K562 (cell line): Measurements from ENCODE around the gene POU2F3. TPM values are rescaled to one million over a fixed set of nuclear protein-coding genes. Genes with fewer than 3 reads are reported as not detected.

Experiments used
- CHCHD3 ChIP-seq: fragments of 250-450 bp; sonication (Bioruptor Pico); IDR thresholded peaks from 2 replicates; pipeline ENCODE4 v2.1.2; 2022; ENCODE audit warnings: mild to moderate bottlenecking
- ETS1 ChIP-seq: conservative IDR thresholded peaks from 2 replicates; pipeline ENCODE4 v1.6.1; 2011; ENCODE audit warnings: low read depth, mild to moderate bottlenecking, low read length; ENCODE audit not compliant: control insufficient read depth
- FOXP4 ChIP-seq: sonication (generic); formaldehyde crosslinking; IDR thresholded peaks from 2 replicates; pipeline ENCODE4 v1.8.0; 2022; ENCODE audit warnings: mild to moderate bottlenecking, missing genetic modification reagents, borderline replicate concordance
- IRF9 ChIP-seq: fragments of 450-650 bp; IDR thresholded peaks from 2 replicates; pipeline ENCODE4 v1.6.1; 2016; ENCODE audit warnings: missing biosample characterization, missing genetic modification characterization
- NR3C1 ChIP-seq: sonication (generic); formaldehyde crosslinking; IDR thresholded peaks from 2 replicates; pipeline ENCODE4 v1.8.1; 2022; ENCODE audit warnings: missing genetic modification reagents
- PPARD ChIP-seq: fragments of 250-450 bp; sonication (Bioruptor Pico); IDR thresholded peaks from 2 replicates; pipeline ENCODE4 v1.8.0; 2022; ENCODE audit warnings: inconsistent platforms, mild to moderate bottlenecking, moderate library complexity
- RNF2 ChIP-seq: sonication (generic); IDR thresholded peaks from 2 replicates; pipeline ENCODE4 v1.6.1; 2016
- SIN3A ChIP-seq, 2 experiments: fragments of 150-350 bp in 1 of 2; IDR thresholded peaks; 2 replicates each; pipeline ENCODE4 v1.6.1; 2011 to 2016; ENCODE audit warnings: borderline replicate concordance in 2 of 2, low read depth in 2 of 2, low read length in 2 of 2, mild to moderate bottlenecking in 2 of 2, moderate library complexity in 2 of 2; ENCODE audit not compliant: control insufficient read depth in 1 of 2
- THAP7 ChIP-seq: fragments of 250-450 bp; sonication (Bioruptor Pico); IDR thresholded peaks from 2 replicates; pipeline ENCODE4 v1.5.0; 2021
- U2AF1 ChIP-seq: fragments of 200-400 bp; formaldehyde crosslinking; optimal IDR thresholded peaks from 2 replicates; pipeline ENCODE3; 2017; ENCODE audit warnings: mild to moderate bottlenecking, low read depth, low read length, moderate library complexity
- ZFP36 ChIP-seq: fragments of 150-350 bp; IDR thresholded peaks from 2 replicates; pipeline ENCODE4 v1.6.1; 2018; ENCODE audit warnings: low read length, low read depth; ENCODE audit not compliant: partially characterized antibody
- polyA plus RNA-seq, 8 experiments: library from polyadenylated mRNA; depleted of rRNA in 4 of 8; stranded (reverse) in 5 of 8; unstranded in 3 of 8; fragments of >200 nt; fragmentation: Nextera tagmentation in 2 of 8; fragmentation: Illumina TruSeq in 1 of 8; extraction: Ambion mirVana in 2 of 8; extraction: Trizol in 1 of 8; gene quantifications; 2 replicates each; pipeline versions ENCODE4 v1.2.1 to v1.2.3, GENCODE V29; 2011 to 2014; ENCODE audit warnings: inconsistent platforms in 1 of 8, missing spikeins in 1 of 8
- total RNA-seq, 7 experiments: library from RNA; depleted of rRNA in 6 of 7; stranded (reverse); fragments of >200 nt in 6 of 7; fragmentation: Illumina TruSeq in 2 of 7; extraction: Trizol in 2 of 7; gene quantifications; 2 replicates each; pipeline versions ENCODE4 v1.2.1 to v1.2.3, GENCODE V29; 2011 to 2021; ENCODE audit warnings: low replicate concordance in 1 of 7

Gene POU2F3
- total and polyA plus RNA-seq, 9 of the 15 experiments (the other 6 are each of a cell fraction or from before 2014, with no cell fraction given) = not detected

- TF ChIP-seq ZFP36 (no peak), NR3C1 (CRISPR knock-in tag) (no peak), CHCHD3 (no peak), ETS1 (peak; percentile 43; the same call in 1 of the 2 replicates), RNF2 (peak; percentile 93), SIN3A (IDR thresholded peaks at IDR 0.05; ENCODE audit: borderline replicate concordance in 2 of 2, control insufficient read depth in 1 of 2, low read depth in 2 of 2, low read length in 2 of 2) (peak in 1 of 2 experiments; percentile 57; a peak in 1 of 4 replicates), THAP7 (CRISPR knock-in tag) (no peak), U2AF1 (no peak), IRF9 (tag) (no peak), PPARD (CRISPR knock-in tag) (no peak), FOXP4 (CRISPR knock-in tag) (no peak)
- TF ChIP-seq, all 486 proteins: peak for 120
Observed at GRCh38 chr11:120339394-120339890, 99.5 kb downstream of the POU2F3 start (continued).
